SW 1271 (cell line): ENCODE results near the gene UBR4.
"Not testable (repeated sequence)": the region's sequence is repeated elsewhere in the genome, so short reads cannot be mapped to it uniquely, and the experiment has no call there.

Source experiments
- DNase-seq, 2 experiments: peaks; one replicate each; lab custom pipeline; 2025; lab: John Stamatoyannopoulos, UW

The UBR4 gene

DNA sequence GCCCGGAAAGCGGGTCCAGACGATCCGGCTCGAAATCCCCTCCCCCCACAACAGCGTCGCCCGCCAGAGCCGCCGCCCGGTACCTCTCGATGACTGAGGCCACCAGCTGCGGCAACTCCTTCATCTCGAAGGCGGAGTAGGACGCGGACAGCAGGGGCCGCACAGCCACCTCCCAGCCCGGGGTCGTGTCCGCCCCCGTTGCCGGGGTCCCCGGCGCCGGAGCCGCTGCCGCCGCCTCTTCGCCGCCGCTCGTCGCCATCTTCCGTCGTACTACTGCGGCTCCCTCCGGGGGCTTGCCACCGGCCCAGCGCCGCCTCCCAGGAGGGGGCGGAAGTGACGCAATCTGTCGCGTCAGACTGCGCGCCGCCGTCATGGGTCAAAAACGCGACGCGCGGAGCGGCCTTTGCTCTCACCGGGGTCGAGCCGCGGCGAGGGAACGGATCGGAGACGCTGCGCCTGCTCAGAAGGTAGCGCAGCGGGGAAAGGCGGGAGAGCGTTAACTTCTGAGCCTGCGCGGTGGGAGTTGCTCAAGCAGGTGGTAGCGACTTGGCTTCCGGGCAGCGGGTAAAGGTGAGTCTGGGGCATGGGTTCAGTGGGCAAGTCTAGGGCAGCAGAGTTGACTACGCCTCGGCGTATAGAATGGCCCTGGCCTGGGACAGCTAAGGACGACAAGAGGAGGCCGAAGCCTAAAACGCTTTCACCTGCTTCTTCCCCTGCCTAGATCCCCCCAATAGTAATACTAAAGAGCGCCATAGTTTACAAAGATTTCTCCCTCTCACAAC lies at the start of gene UBR4:
UBR4 (minus strand) TSS at position 277 of the 782 bp plus-strand sequence; CDS start at position 259, 18 bp downstream.
- peak; percentile 78 to 87 for DNase-seq

DNA sequence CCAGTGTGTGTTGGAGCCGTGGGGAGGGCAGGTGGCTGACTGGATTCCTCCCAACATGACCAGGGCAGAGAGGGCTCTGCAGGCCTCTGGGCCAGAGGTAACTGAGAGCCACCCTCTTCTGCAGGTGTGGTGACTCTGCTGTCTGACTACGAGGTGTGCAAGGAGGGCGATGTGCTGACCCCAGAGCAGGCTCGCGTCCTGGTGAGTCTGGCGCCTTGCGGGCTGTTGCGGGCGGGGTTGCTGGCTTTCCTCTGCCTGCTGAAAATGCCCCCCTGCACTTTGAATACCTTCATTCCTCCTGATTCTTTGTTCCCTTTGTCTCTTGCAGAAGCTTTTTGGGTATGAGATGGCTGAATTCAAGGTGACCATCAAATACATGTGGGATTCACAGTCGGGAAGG lies 48.3 kb upstream of the UBR4 start:
- no peak for DNase-seq

GRCh38 chr1:19257178-19257914 lies 47.3 kb upstream of the UBR4 start:
- DNase-seq: no peak

- not testable (repeated sequence) for DNase-seq
Measured at GRCh38 chr1:19256301-19256700, 46.2 kb upstream of the UBR4 start.

DNA sequence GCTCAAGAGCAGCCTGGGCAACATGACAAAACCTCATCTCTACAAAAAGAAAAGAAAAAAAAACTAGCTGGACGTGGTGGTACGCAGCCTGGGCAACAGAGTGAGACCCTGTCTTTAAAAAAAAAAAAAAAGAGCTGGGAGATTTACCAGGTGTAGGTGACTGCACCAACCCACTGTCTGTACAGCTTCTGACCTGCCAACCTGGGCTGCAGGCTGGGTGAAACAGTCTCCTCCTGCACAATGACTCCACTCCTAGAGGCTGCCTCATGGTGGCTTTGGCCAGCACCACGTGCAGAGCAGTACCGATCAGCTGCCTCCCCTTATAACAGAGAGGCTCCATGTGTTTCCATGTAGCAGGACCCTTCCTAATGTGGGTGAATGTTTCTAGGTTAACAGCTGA lies 45.2 kb upstream of the UBR4 start:
- DNase-seq: no peak

DNA sequence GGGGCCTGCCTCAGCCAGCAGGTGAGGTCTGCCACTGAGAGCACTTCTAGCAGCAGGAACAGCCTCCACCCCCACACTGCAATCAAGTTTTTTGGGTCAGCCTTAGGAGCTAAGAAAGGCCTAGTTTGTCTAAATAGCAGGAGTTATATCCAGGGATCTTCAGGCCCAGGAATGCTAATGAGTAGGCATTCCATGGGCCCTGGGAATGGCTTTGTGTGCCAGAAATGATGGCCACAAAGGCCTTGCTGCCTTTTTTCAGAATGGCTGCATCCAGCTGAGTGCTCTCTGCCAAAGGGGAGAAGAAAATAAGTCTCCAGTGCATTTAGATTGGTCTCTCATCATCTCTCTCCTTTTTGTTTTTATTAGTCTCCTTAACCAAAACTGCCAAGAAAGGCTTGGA lies 44.4 kb upstream of the UBR4 start:
- DNase-seq: no peak

- peak; percentile 17 to 62 for DNase-seq
Measured at GRCh38 chr1:19251305-19252196, 41.5 kb upstream of the UBR4 start, which contains the start of the genes EMC1 and MRTO4. TSS of gene EMC1 (minus strand) at chr1:19251524. CDS start at chr1:19251509, 15 bp downstream. TSS of gene MRTO4 (plus strand) at chr1:19251805. CDS start at chr1:19251836, 31 bp downstream.

DNA sequence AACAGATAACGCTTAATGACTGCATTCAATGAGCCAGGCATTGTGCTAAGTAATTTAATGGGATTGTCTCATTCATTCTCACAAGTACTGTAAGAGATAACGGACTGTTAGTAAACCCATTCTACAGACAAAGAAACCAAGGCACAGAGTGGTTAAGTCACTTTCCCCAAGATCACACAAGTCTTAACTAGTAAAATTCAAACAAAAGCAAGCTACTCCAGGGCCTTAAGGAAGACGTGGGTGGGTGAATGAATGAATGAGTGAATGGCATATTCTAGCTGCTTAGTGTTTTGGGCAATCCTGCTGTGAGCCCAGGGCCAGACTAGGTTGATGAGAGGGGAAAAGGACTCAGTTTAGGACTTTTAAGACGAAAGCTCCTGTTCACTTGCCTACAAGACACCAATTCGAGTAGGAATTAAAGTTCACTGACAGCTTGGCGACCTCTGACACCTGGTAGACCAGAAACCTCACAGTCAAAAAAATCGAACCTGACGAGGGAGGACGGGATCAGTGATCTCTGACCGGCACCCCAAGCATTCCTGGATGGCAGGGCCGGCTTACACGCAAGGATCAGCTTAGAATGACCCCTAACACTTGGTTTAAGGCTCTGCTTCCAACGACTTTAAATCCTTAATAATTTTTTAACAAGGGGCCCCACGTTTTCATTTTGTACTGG lies 40.7 kb upstream of the UBR4 start:
- DNase-seq: no peak

GRCh38 chr1:19240673-19241538 lies 30.8 kb upstream of the UBR4 start:
- DNase-seq: peak in 1 of 2 experiments; percentile 27

- DNase-seq: no peak
Measured at GRCh38 chr1:19239876-19240275, 29.8 kb upstream of the UBR4 start.

DNA sequence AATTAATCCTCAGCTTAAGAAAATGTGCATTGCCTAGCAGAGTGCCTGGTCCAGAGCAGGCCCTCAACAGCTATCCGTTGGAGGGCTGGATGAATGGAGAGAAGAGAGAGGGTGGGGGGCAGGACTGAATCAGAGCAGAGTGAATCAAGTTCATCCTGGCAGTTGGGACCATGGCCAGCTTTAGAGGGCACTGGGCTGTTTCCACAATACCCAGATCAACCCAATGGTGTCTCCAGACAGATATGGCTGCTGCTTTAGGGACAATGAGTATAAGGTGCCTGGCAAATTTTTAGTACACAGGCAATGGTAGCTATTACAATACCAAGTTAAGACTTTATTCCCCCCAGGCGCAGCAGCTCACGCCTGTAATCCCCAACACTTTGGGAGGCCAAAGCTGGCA lies 24.2 kb upstream of the UBR4 start:
- DNase-seq: no peak

GRCh38 chr1:19232524-19232846 lies 22.4 kb upstream of the UBR4 start:
- DNase-seq: no peak

- not testable (repeated sequence) for DNase-seq
Measured at GRCh38 chr1:19231736-19232523, 21.9 kb upstream of the UBR4 start.

GRCh38 chr1:19229828-19230325 lies 19.8 kb upstream of the UBR4 start:
- no peak for DNase-seq

DNA sequence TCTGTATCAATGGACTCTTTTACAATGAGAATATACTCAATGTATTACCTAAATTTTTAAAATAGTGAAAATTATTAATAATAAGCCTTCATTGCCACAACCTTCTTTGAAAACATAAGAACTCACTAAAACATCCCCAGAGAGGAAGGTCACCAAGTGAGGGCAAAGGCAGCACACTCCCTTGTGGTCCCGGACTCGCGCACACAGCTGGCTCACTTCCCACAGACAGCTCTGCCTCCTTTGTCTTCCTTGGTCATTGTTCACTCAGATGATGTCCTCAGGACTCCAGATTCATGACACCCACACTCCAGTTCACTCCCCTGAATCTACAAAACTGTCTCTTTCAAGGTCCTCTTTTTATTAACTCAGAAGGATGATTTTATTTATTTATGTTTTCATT lies 19.2 kb upstream of the UBR4 start:
- no peak for DNase-seq

DNA sequence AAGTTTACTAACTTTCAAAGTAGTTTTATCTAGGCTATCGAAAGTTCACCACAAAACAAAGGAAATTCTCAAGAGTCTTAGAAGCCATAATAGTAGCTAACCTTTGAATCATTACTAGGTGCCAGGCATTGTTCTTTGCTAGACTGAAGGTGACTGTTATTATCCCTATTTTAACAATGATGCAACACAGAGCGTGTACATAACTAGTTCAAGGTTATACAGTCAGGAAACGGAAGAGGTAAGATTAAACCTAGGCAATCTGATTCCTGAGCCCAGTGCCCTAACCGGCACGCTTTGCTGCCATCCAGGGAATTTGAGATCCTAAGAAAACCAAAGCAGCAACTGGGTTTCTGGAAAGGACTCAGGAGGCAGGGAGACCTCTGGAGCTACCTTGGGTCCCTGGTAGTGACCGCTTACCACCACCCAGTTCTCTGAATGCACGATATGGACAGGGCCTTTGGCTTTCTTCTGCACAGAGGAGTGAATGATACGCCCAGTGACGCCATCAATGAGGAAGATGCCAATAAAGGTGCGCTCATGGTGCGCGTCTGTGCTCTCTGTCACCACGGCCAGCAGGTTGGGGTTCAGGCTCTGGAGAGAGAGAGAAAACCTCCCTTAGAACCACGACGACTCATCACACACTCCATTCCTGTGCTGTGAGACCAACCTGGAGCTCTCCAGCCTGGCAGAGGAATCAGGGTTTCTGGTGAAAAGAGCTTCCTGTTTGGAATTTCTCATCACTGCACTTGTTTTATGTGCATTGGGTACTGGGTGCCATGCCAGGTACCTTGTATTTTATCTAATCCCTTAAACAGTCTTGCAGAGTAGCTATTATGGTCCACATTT lies 13.1 kb upstream of the UBR4 start:
- DNase-seq: no peak

GRCh38 chr1:19222573-19222972 lies 12.5 kb upstream of the UBR4 start:
- no peak for DNase-seq

GRCh38 chr1:19220991-19221390 lies 10.9 kb upstream of the UBR4 start:
- DNase-seq: no peak
